Caco-2 (cell line): ENCODE data around the gene HOTAIR. TPM values are rescaled to one million over a fixed set of nuclear protein-coding genes. Genes with fewer than 3 reads are reported as not detected.

Experiments used
- BruUV-seq: library from RNA; stranded (reverse); fragments of 400-500 nt; replicated peaks from 2 replicates; lab custom pipeline; 2021; lab: Mats Ljungman, UMichigan
- CTCF ChIA-PET: fragments of 300-600 bp; sonication (Branson Sonifier 250); formaldehyde crosslinking; loops from one replicate; lab custom pipeline; 2022; ENCODE audit warnings: antibody characterized with exemption; lab: Charles Lee
- POLR2A ChIA-PET: fragments of 300-600 bp; sonication (Branson Sonifier 250); formaldehyde crosslinking; loops from one replicate; lab custom pipeline; 2022; ENCODE audit warnings: antibody characterized with exemption; lab: Charles Lee
- DNase-seq, 2 experiments: peaks; one replicate each; pipeline versions ENCODE4 v3.0.0 to v3.0.0-alpha.2; 2020 to 2022
- H3K27me3 ChIP-seq: replicated peaks from 2 replicates; pipeline ENCODE4 v1.6.0; 2011; ENCODE audit warnings: low read length; ENCODE audit not compliant: control insufficient read depth, insufficient read depth
- H3K36me3 ChIP-seq: 2 replicates; pipeline ENCODE4 v1.5.1; 2011; ENCODE audit warnings: low read length; ENCODE audit not compliant: control insufficient read depth, insufficient read depth
- H3K4me1 ChIP-seq: fragments of 250-450 bp; sonication (Bioruptor Pico); 2 replicates; pipeline ENCODE4 v1.5.1; 2020; ENCODE audit warnings: mild to moderate bottlenecking
- H3K4me3 ChIP-seq: 2 replicates; pipeline ENCODE4 v1.5.1; 2011; ENCODE audit warnings: low read depth, mild to moderate bottlenecking, control low read depth, low read length
- H3K9me3 ChIP-seq: fragments of 250-450 bp; sonication (Bioruptor Pico); 2 replicates; pipeline ENCODE4 v1.5.1; 2020; ENCODE audit warnings: mild to moderate bottlenecking, moderate library complexity
- H3K27ac Mint-ChIP-seq: one replicate; pipeline ENCODE4 v1.8.0; 2022; ENCODE audit warnings: mixed read lengths; ENCODE audit not compliant: unreplicated experiment
- H3K27me3 Mint-ChIP-seq: one replicate; pipeline ENCODE4 v1.8.0; 2022; ENCODE audit warnings: mixed read lengths; ENCODE audit not compliant: insufficient read depth, unreplicated experiment
- H3K36me3 Mint-ChIP-seq: one replicate; pipeline ENCODE4 v1.8.0; 2022; ENCODE audit warnings: mild to moderate bottlenecking, mixed read lengths; ENCODE audit not compliant: insufficient read depth, unreplicated experiment
- H3K4me1 Mint-ChIP-seq: one replicate; pipeline ENCODE4 v1.8.0; 2022; ENCODE audit warnings: low read depth, mixed read lengths; ENCODE audit not compliant: unreplicated experiment
- H3K4me3 Mint-ChIP-seq: one replicate; pipeline ENCODE4 v1.8.0; 2022; ENCODE audit warnings: mild to moderate bottlenecking, moderate library complexity, mixed read lengths; ENCODE audit not compliant: unreplicated experiment
- H3K9me3 Mint-ChIP-seq: one replicate; pipeline ENCODE4 v1.8.0; 2022; ENCODE audit warnings: mixed read lengths; ENCODE audit not compliant: unreplicated experiment
- intact Hi-C: fragments of 100-400 bp; cut with micrococcal nuclease; formaldehyde crosslinking; loops from one replicate; pipeline ENCODE4 v1.10.0; 2022; ENCODE audit not compliant: unreplicated experiment
- total RNA-seq: library from RNA; stranded (reverse); gene quantifications from 2 replicates; pipeline ENCODE4 v1.2.3, GENCODE V29; 2022
- TF ChIP-seq, protein P1 (sequence below), 2 experiments: fragments of 200-600 bp in 1 of 2; IDR thresholded peaks; 1 replicate in 1 of 2; 2 replicates in 1 of 2; pipeline versions ENCODE4 v1.5.1 to v1.8.0; 2011 to 2022; ENCODE audit warnings: antibody characterized with exemption in 1 of 2, control low read depth in 1 of 2, inconsistent platforms in 1 of 2, low read depth in 1 of 2, low read length in 1 of 2, mild to moderate bottlenecking in 1 of 2, moderate library complexity in 1 of 2; ENCODE audit not compliant: insufficient read depth in 1 of 2, severe bottlenecking in 1 of 2, unreplicated experiment in 1 of 2

Gene HOTAIR
- total RNA-seq, 1 experiment from 2014 or later = 1.9 TPM

DNA sequence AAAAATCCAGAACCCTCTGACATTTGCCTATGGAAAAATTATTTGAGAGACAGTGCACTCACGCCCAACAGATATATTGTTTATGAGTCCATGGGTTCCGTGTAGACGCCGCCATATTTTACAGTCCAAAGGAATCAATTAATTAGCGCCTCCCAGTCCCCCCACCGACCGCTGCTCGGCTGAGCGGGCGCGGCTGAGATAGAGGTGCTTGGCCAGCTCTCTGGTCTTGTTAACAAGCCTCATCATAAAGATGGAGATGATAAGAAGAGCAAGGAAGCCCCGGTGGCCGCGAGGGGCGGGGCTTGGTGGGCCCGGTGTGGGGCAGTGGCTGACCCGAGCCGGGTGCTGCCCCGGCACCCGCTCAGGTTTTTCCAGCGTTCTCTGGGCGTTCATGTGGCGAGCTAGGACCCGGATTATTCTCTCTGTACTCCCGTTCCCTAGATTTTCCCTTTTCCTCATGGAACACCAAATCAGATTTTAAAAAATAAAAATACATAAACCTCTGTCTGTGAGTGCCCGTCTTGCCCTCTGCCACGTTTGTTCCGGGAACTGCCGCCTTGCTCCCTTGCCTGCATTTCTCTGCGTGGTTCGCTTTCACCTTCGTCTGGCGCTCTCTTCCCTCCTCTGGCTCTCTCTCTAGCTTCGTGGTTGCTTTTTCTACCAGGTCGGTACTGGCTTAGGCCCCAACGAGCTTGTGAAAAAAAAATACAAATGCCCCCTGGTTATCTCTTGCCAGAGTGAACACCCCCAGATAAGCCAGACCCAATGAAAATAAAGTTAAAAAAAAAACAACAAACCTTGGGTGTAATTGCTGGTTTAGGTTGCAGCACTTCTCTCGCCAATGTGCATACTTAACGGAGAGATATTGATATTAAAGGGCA is 11.1 kb downstream of the HOTAIR start:
- no peak overlapping the region for H3K4me3 Mint-ChIP-seq
- Histone ChIP-seq H3K36me3 (no peaks in the 10 kb centered on the region), H3K4me1 (0 out of 2 replicates have a peak, but pooled peaks cover 5% of the 10 kb centered on the region), H3K9me3 (no peaks in the 10 kb centered on the region), H3K4me3 (no peak overlapping the region), H3K27me3 (no peaks in the 10 kb centered on the region)
- H3K27me3 Mint-ChIP-seq = no peaks in the 10 kb centered on the region
- no peaks in the 10 kb centered on the region for H3K9me3 Mint-ChIP-seq
- intact Hi-C loops = no loop called here
- peaks cover 23% of the 10 kb centered on the region for H3K4me1 Mint-ChIP-seq
- no peak overlapping the region for H3K27ac Mint-ChIP-seq
- ChIA-PET CTCF (no interaction called here), POLR2A (no interaction called here)
- BruUV-seq = no TSS peak
- DNase-seq = no peak
- H3K36me3 Mint-ChIP-seq = no peaks in the 10 kb centered on the region
- TF ChIP-seq, protein P1, sequence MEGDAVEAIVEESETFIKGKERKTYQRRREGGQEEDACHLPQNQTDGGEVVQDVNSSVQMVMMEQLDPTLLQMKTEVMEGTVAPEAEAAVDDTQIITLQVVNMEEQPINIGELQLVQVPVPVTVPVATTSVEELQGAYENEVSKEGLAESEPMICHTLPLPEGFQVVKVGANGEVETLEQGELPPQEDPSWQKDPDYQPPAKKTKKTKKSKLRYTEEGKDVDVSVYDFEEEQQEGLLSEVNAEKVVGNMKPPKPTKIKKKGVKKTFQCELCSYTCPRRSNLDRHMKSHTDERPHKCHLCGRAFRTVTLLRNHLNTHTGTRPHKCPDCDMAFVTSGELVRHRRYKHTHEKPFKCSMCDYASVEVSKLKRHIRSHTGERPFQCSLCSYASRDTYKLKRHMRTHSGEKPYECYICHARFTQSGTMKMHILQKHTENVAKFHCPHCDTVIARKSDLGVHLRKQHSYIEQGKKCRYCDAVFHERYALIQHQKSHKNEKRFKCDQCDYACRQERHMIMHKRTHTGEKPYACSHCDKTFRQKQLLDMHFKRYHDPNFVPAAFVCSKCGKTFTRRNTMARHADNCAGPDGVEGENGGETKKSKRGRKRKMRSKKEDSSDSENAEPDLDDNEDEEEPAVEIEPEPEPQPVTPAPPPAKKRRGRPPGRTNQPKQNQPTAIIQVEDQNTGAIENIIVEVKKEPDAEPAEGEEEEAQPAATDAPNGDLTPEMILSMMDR (IDR thresholded peaks at IDR 0.05; ENCODE audit: insufficient read depth in 1 of 2, low read depth in 1 of 2, low read length in 1 of 2, severe bottlenecking in 1 of 2, unreplicated experiment in 1 of 2) = no peak

DNA sequence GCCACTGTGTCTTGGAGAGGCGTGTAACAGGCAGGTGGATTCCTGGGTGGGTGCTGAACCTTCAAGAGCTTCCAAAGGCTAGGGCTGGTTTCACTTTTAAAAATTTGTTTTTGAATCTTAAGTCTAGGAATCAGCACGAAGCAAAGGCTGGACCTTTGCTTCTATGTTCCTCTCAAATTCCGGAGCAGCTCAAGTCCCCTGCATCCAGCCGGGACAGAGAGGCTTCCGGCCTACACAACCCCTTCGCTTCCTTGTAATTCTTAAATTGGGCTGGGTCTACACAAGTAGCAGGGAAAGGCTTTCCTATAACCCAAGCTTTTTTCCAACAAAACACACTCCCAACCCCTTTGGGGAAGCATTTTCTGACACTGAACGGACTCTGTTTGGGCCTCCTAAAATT is 11.7 kb downstream of the HOTAIR start:
- no peaks in the 10 kb centered on the region for H3K27me3 Mint-ChIP-seq
- no TSS peak for BruUV-seq
- TF ChIP-seq, protein P1 (IDR thresholded peaks at IDR 0.05; ENCODE audit: insufficient read depth in 1 of 2, low read depth in 1 of 2, low read length in 1 of 2, severe bottlenecking in 1 of 2, unreplicated experiment in 1 of 2) = no peak
- H3K4me1 Mint-ChIP-seq = peaks cover 19% of the 10 kb centered on the region
- H3K36me3 Mint-ChIP-seq = no peaks in the 10 kb centered on the region
- no peaks in the 10 kb centered on the region for H3K27me3 ChIP-seq
- intact Hi-C loops = no loop called here
- ChIA-PET POLR2A (no interaction called here), CTCF (no interaction called here)
- H3K27ac Mint-ChIP-seq = no peak overlapping the region
- DNase-seq = no peak
- 0 out of 2 replicates have a peak, but pooled peaks cover 5% of the 10 kb centered on the region for H3K4me1 ChIP-seq
- H3K4me3 Mint-ChIP-seq = no peak overlapping the region
- H3K9me3 ChIP-seq = no peaks in the 10 kb centered on the region
- H3K4me3 ChIP-seq = no peak overlapping the region
- no peaks in the 10 kb centered on the region for H3K36me3 ChIP-seq
- no peaks in the 10 kb centered on the region for H3K9me3 Mint-ChIP-seq

DNA sequence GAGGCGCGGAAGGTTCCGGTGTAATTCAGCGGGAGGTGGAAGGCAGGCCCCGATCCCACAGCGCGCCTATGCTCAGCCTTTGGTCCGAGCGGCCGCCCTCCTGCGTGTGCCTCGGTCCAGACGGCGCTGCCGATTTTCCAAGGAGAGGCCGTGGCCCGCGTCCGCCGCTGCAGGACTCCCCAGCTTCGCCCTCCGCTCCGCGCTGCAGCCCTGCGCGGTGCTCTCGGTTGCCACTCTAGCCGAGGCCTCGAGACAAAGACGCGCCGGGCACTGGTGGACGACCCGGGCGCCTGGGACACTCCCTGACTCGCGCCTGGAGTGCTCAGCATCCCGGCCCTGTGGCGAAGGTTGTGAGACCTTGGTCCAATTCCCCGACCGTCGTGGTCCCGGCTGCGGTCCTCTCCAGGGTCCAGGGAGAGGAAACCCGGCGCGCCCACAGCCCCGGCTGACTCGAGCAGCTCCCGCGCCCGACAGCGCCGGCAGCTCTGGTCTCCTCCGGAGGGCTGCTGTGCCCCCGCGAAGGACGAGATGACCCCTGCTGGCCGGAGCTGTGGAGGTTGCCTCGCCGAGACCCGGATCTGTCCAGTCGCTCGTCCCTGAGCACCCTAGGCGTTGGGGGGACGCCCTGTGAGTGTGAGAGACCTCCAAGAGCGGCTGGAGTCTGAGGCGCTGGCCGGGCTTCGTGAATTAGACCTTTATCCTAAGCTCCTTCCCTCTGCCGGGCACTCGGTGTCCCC is 13.6 kb downstream of the HOTAIR start:
- Histone ChIP-seq H3K9me3 (no peaks in the 10 kb centered on the region), H3K27me3 (no peaks in the 10 kb centered on the region), H3K4me3 (no peak overlapping the region), H3K36me3 (no peaks in the 10 kb centered on the region), H3K4me1 (0 out of 2 replicates have a peak, but pooled peaks cover 5% of the 10 kb centered on the region)
- CTCF ChIA-PET = no interaction called here
- DNase-seq = no peak
- no peaks in the 10 kb centered on the region for H3K36me3 Mint-ChIP-seq
- H3K27ac Mint-ChIP-seq = no peak overlapping the region
- H3K4me3 Mint-ChIP-seq = no peak overlapping the region
- POLR2A ChIA-PET = no interaction called here
- no peaks in the 10 kb centered on the region for H3K9me3 Mint-ChIP-seq
- H3K4me1 Mint-ChIP-seq = peaks cover 15% of the 10 kb centered on the region
- intact Hi-C loops = no loop called here
- no TSS peak for BruUV-seq
- TF ChIP-seq, protein P1 (IDR thresholded peaks at IDR 0.05; ENCODE audit: insufficient read depth in 1 of 2, low read depth in 1 of 2, low read length in 1 of 2, severe bottlenecking in 1 of 2, unreplicated experiment in 1 of 2) = no peak
- no peaks in the 10 kb centered on the region for H3K27me3 Mint-ChIP-seq
